HCT116 (cell line): ENCODE data around the gene PPY. TPM values are rescaled to one million over a fixed set of nuclear protein-coding genes. Genes with fewer than 3 reads are reported as not detected.
A peak's percentile ranks its signal among the peaks of the same experiment; 100 is the strongest.

ENCODE experiments used
- ATAC-seq: fragments of 200-7000 bp; cut with Tn5 transposase; 2 replicates; pipeline ENCODE4 v1.9.1; 2020; ENCODE audit warnings: mild to moderate bottlenecking, moderate library complexity
- BruUV-seq: library from RNA; stranded (reverse); fragments of 400-500 nt; replicated peaks from 2 replicates; lab custom pipeline; 2021; lab: Mats Ljungman, UMichigan
- CTCF ChIA-PET: fragments of 300-600 bp; sonication (Branson Sonifier 250); formaldehyde crosslinking; loops from one replicate; lab custom pipeline; 2021; ENCODE audit warnings: antibody characterized with exemption; lab: Charles Lee
- POLR2A ChIA-PET: fragments of 300-600, 350-600 bp; sonication (Branson Sonifier 250); formaldehyde crosslinking; loops from one replicate; lab custom pipeline; 2021; ENCODE audit warnings: antibody characterized with exemption; lab: Charles Lee
- RAD21 ChIA-PET, 2 experiments: fragments of 300-600 bp; sonication (Branson Sonifier 250); formaldehyde crosslinking; loops; one replicate each; lab custom pipeline; 2023; ENCODE audit warnings: low total read pairs in 2 of 2; ENCODE audit not compliant: uncharacterized antibody in 2 of 2, unreplicated experiment in 2 of 2, low non-redundant PET in 1 of 2; lab: Charles Lee
- DNase-seq: peaks from one replicate; pipeline ENCODE4 v3.0.0-alpha.2; 2010; ENCODE audit warnings: low read depth, low spot score
- H2AFZ ChIP-seq: fragments of 200-600 bp; shearing (Covaris generic), sonication (generic); 2 replicates; pipeline ENCODE4 v1.6.1; 2017; ENCODE audit warnings: low read depth, mixed run types, mixed read lengths, antibody characterized with exemption, low read length; ENCODE audit not compliant: poor library complexity, severe bottlenecking
- H3K27ac ChIP-seq: 2 replicates; pipeline ENCODE4 v1.5.1; 2012; ENCODE audit warnings: low read depth, low read length
- H3K27me3 ChIP-seq: fragments of 200-600 bp; sonication (generic); 2 replicates; pipeline ENCODE4 v1.6.1; 2016; ENCODE audit warnings: mixed run types, low read length, mixed read lengths; ENCODE audit not compliant: insufficient read depth
- H3K36me3 ChIP-seq, 2 experiments: fragments of 200-500 bp in 1 of 2; fragments of 200-600 bp in 1 of 2; sonication (Bioruptor generic) in 1 of 2; sonication (generic) in 1 of 2; 2 replicates each; pipeline versions ENCODE4 v1.5.1 to v1.6.1; 2014 to 2016; ENCODE audit warnings: low read length in 2 of 2, inconsistent platforms in 1 of 2, mixed read lengths in 1 of 2, mixed run types in 1 of 2; ENCODE audit not compliant: insufficient read depth in 2 of 2, control insufficient read depth in 1 of 2
- H3K4me1 ChIP-seq, 2 experiments: fragments of 200-600 bp in 1 of 2; sonication (generic) in 1 of 2; 2 replicates each; pipeline versions ENCODE4 v1.5.1 to v1.6.1; 2012 to 2017; ENCODE audit warnings: low read length in 2 of 2, inconsistent platforms in 1 of 2, mild to moderate bottlenecking in 1 of 2, mixed read lengths in 1 of 2, mixed run types in 1 of 2, moderate library complexity in 1 of 2; ENCODE audit not compliant: insufficient read depth in 2 of 2, control insufficient read depth in 1 of 2
- H3K4me2 ChIP-seq: fragments of 200-600 bp; sonication (generic); 2 replicates; pipeline ENCODE4 v1.6.1; 2017; ENCODE audit warnings: mixed run types, low read length, mixed read lengths
- H3K4me3 ChIP-seq, 2 experiments: fragments of 200-600 bp in 1 of 2; sonication (generic) in 1 of 2; replicated peaks in 1 of 2; 2 replicates each; pipeline ENCODE4 v1.5.1; 2011 to 2016; ENCODE audit warnings: low read length in 2 of 2, control low read depth in 1 of 2, low read depth in 1 of 2, mild to moderate bottlenecking in 1 of 2, mixed read lengths in 1 of 2, mixed run types in 1 of 2
- H3K79me2 ChIP-seq: fragments of 200-600 bp; sonication (generic); 2 replicates; pipeline ENCODE4 v1.6.1; 2017; ENCODE audit warnings: mild to moderate bottlenecking, mixed run types, low read length, moderate library complexity, mixed read lengths; ENCODE audit not compliant: insufficient read depth
- H3K9ac ChIP-seq: fragments of 200-600 bp; sonication (generic); 2 replicates; pipeline ENCODE4 v1.6.1; 2016; ENCODE audit warnings: low read length, mixed read lengths
- H3K9me2 ChIP-seq: fragments of 200-600 bp; sonication (generic), shearing (Covaris generic); 2 replicates; pipeline ENCODE4 v1.6.1; 2017; ENCODE audit warnings: mixed run types, mild to moderate bottlenecking, moderate library complexity; ENCODE audit not compliant: insufficient read depth
- H3K9me3 ChIP-seq, 2 experiments: fragments of 200-500 bp in 1 of 2; fragments of 200-600 bp in 1 of 2; sonication (Bioruptor generic) in 1 of 2; sonication (generic) in 1 of 2; 2 replicates each; pipeline ENCODE4 v1.6.1; 2014 to 2017; ENCODE audit warnings: low read length in 2 of 2, mixed read lengths in 2 of 2, inconsistent platforms in 1 of 2, low read depth in 1 of 2, mild to moderate bottlenecking in 1 of 2, mixed run types in 1 of 2, moderate library complexity in 1 of 2; ENCODE audit not compliant: control insufficient read depth in 1 of 2, insufficient read depth in 1 of 2
- H4K20me1 ChIP-seq: fragments of 200-600 bp; sonication (generic), shearing (Covaris generic); 2 replicates; pipeline ENCODE4 v1.6.1; 2017; ENCODE audit warnings: mixed run types, mild to moderate bottlenecking, moderate library complexity; ENCODE audit not compliant: insufficient read depth
- ATF3 ChIP-seq: IDR thresholded peaks from 2 replicates; pipeline ENCODE4 v1.6.1; 2012
- CBX3 ChIP-seq: IDR thresholded peaks from 2 replicates; pipeline ENCODE4 v1.6.1; 2012; ENCODE audit warnings: low read depth
- CEBPB ChIP-seq: IDR thresholded peaks from 2 replicates; pipeline ENCODE4 v1.6.1; 2012; ENCODE audit warnings: low read depth
- CTCF ChIP-seq, 3 experiments: fragments of 200-600 bp in 1 of 3; sonication (generic) in 1 of 3; IDR thresholded peaks in 2 of 3; conservative IDR thresholded peaks in 1 of 3; 2 replicates each; pipeline ENCODE4 v1.5.1; 2012 to 2017; ENCODE audit warnings: low read depth in 2 of 3, low read length in 2 of 3, antibody characterized with exemption in 1 of 3, borderline replicate concordance in 1 of 3, control low read depth in 1 of 3, mild to moderate bottlenecking in 1 of 3, mixed read lengths in 1 of 3, mixed run types in 1 of 3, moderate library complexity in 1 of 3; ENCODE audit not compliant: insufficient read depth in 1 of 3
- EGR1 ChIP-seq: IDR thresholded peaks from 2 replicates; pipeline ENCODE4 v1.6.1; 2012; ENCODE audit warnings: low read depth
- ELF1 ChIP-seq: IDR thresholded peaks from 2 replicates; pipeline ENCODE4 v1.6.1; 2012; ENCODE audit warnings: low read depth, borderline replicate concordance
- FOSL1 ChIP-seq: IDR thresholded peaks from 2 replicates; pipeline ENCODE4 v1.6.1; 2012; ENCODE audit warnings: low read depth
- JUND ChIP-seq: IDR thresholded peaks from 2 replicates; pipeline ENCODE4 v1.6.1; 2012
- MAX ChIP-seq: IDR thresholded peaks from 2 replicates; pipeline ENCODE4 v1.6.1; 2012
- POLR2A ChIP-seq: IDR thresholded peaks from 2 replicates; pipeline ENCODE4 v1.7.0; 2011; ENCODE audit warnings: borderline replicate concordance; ENCODE audit not compliant: insufficient read depth, insufficient read length; ENCODE audit errors: extremely low read depth
- POLR2AphosphoS5 ChIP-seq: IDR thresholded peaks from 2 replicates; pipeline ENCODE4 v1.6.1; 2011; ENCODE audit warnings: mild to moderate bottlenecking, low read depth, low read length, moderate library complexity
- RAD21 ChIP-seq: IDR thresholded peaks from 2 replicates; pipeline ENCODE4 v1.6.1; 2012; ENCODE audit warnings: low read depth, mild to moderate bottlenecking
- REST ChIP-seq: IDR thresholded peaks from 2 replicates; pipeline ENCODE4 v1.6.1; 2012; ENCODE audit warnings: low read depth
- SIN3A ChIP-seq: IDR thresholded peaks from 2 replicates; pipeline ENCODE4 v1.6.1; 2012; ENCODE audit warnings: low read depth
- SP1 ChIP-seq: IDR thresholded peaks from 2 replicates; pipeline ENCODE4 v1.6.1; 2012; ENCODE audit warnings: low read depth
- TCF7L2 ChIP-seq: IDR thresholded peaks from 2 replicates; pipeline ENCODE4 v1.7.0; 2011; ENCODE audit warnings: borderline replicate concordance, inconsistent platforms; ENCODE audit not compliant: insufficient read depth, insufficient read length; ENCODE audit errors: extremely low read depth
- YY1 ChIP-seq: IDR thresholded peaks from 2 replicates; pipeline ENCODE4 v1.6.1; 2011; ENCODE audit warnings: low read length, low read depth, moderate library complexity, mild to moderate bottlenecking; ENCODE audit not compliant: insufficient replicate concordance; ENCODE audit errors: extremely low read depth
- ZBTB33 ChIP-seq: IDR thresholded peaks from 2 replicates; pipeline ENCODE4 v1.6.1; 2011; ENCODE audit warnings: mild to moderate bottlenecking, low read length, moderate library complexity; ENCODE audit not compliant: insufficient replicate concordance; ENCODE audit errors: extremely low read depth
- ZFX ChIP-seq: fragments of 450-650 bp; IDR thresholded peaks from 2 replicates; pipeline ENCODE4 v1.6.1; 2017
- ZNF274 ChIP-seq: fragments of 200-500 bp; sonication (Bioruptor generic); IDR thresholded peaks from 2 replicates; pipeline ENCODE4 v1.6.1; 2014; ENCODE audit warnings: mild to moderate bottlenecking, low read depth, low read length, inconsistent platforms
- intact Hi-C: fragments of 100-400 bp; cut with micrococcal nuclease; formaldehyde crosslinking; loops from 2 replicates; pipeline ENCODE4 v1.10.0; 2022
- total RNA-seq: library from RNA; stranded (reverse); gene quantifications from one replicate; pipeline ENCODE4 v1.2.1, GENCODE V29; 2021; ENCODE audit not compliant: unreplicated experiment

The PPY gene
- total RNA-seq, 1 experiment from 2014 or later = not detected

- DNase-seq (no peak), ATAC-seq (no peak; the same call in 1 of the 2 replicates)
- ChIA-PET CTCF (interaction anchor here (1.8 kb wide), 1 partner anchor 26 kb away, joined by 5 read pairs; no protein-coding TSS in a partner anchor), POLR2A (no interaction called here), RAD21 (no interaction called here)
- Histone ChIP-seq H3K9ac (no peak overlapping the region), H3K27ac (no peak overlapping the region), H3K9me3 (no peaks in the 10 kb centered on the region), H4K20me1 (no peaks in the 10 kb centered on the region), H3K4me1 (peaks cover 0 to 3% of the 10 kb centered on the region in 2 experiments; a peak in 1 of 4 replicates), H3K9me2 (no peaks in the 10 kb centered on the region), H3K4me2 (no peak overlapping the region), H3K36me3 (no peaks in the 10 kb centered on the region), H3K27me3 (no peaks in the 10 kb centered on the region), H2AFZ (no peak overlapping the region), H3K4me3 (no peak overlapping the region), H3K79me2 (no peaks in the 10 kb centered on the region)
- intact Hi-C loops = no loop called here
- no TSS peak for BruUV-seq
- TF ChIP-seq POLR2AphosphoS5 = no peak
- TF ChIP-seq SIN3A = no peak
- no peak for TF ChIP-seq POLR2A
- 0 out of 2 replicates have a peak, but pooled peaks have one; percentile 4 for TF ChIP-seq RAD21
- TF ChIP-seq YY1 = no peak
- no peak for TF ChIP-seq CEBPB
- TF ChIP-seq FOSL1 = no peak
- TF ChIP-seq ATF3 = no peak
- TF ChIP-seq TCF7L2 = peak; percentile 15
- TF ChIP-seq JUND = no peak
- TF ChIP-seq ZBTB33 = no peak
- no peak for TF ChIP-seq ELF1
- no peak for TF ChIP-seq MAX
- TF ChIP-seq EGR1 = no peak
- TF ChIP-seq ZFX = no peak
- no peak for TF ChIP-seq SP1
- TF ChIP-seq CBX3 = no peak
- TF ChIP-seq CTCF (IDR thresholded peaks at IDR 0.05 in 2 of 3, conservative IDR thresholded peaks at IDR 0.05 in 1 of 3; ENCODE audit: borderline replicate concordance in 1 of 3, insufficient read depth in 1 of 3, low read depth in 2 of 3, low read length in 2 of 3) = peak in 2 of 3 experiments; percentile 11 to 18; a peak in 1 of 6 replicates
- no peak for TF ChIP-seq REST
- TF ChIP-seq ZNF274 = no peak
These were observed 24.8 kb downstream of the PPY start for GRCh38 chr17:43917348-43918025.
